ENCODE results near the gene KSR1.

DNA sequence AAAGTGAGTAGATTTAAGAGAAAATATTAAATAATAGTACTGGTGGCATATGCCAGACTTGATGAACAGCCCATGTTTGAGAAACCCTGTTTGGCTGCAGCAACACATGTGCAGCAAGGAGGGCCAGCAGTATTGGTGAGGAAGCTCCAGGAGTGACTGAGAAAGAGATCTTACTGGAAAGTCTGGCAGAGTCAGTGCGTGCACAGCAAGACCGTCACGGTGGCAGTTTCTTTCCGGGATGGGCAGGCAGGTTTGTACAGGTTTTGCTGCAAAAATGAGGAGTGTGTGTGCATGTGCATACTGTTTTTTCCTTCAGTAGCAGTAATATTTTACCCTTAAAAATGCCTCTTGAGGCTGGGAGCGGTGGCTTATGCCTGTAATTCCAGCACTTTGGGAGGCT lies 41.4 kb downstream of the KSR1 start:
- TF ChIP-seq EZH2phosphoT487 (IDR thresholded peaks at IDR 0.05; ENCODE audit: insufficient read depth, low read depth) = no peak
- TF ChIP-seq EZH2 (IDR thresholded peaks at IDR 0.05; ENCODE audit: insufficient read depth, poor library complexity, severe bottlenecking) = no peak

Data from GM23248 (cell line).